Progenitor cell of endocrine pancreas (in vitro differentiated cells): Measurements from ENCODE around the gene POM121L12. TPM values are rescaled to one million over a fixed set of nuclear protein-coding genes. Genes with fewer than 3 reads are reported as not detected.

Experiments used
- DNase-seq: peaks from one replicate; pipeline ENCODE4 v3.0.0; 2021; ENCODE audit warnings: low spot score; ENCODE audit not compliant: unreplicated experiment
- H3K27ac Mint-ChIP-seq: 2 replicates; pipeline ENCODE4 v1.8.0; 2021; ENCODE audit warnings: mild to moderate bottlenecking, moderate library complexity, mixed read lengths
- H3K27me3 Mint-ChIP-seq: 2 replicates; pipeline ENCODE4 v1.8.0; 2021; ENCODE audit warnings: mixed read lengths
- H3K36me3 Mint-ChIP-seq: 2 replicates; pipeline ENCODE4 v1.8.0; 2022; ENCODE audit warnings: mixed read lengths; ENCODE audit not compliant: insufficient read depth
- H3K4me1 Mint-ChIP-seq: 2 replicates; pipeline ENCODE4 v1.8.0; 2021; ENCODE audit warnings: low read depth, mixed read lengths
- H3K4me3 Mint-ChIP-seq: 2 replicates; pipeline ENCODE4 v1.8.0; 2021; ENCODE audit warnings: low read depth, mild to moderate bottlenecking, moderate library complexity, mixed read lengths
- H3K9me3 Mint-ChIP-seq: 2 replicates; pipeline ENCODE4 v1.8.0; 2021; ENCODE audit warnings: low read depth, mixed read lengths
- total RNA-seq: library from RNA; stranded (reverse); gene quantifications from 2 replicates; pipeline ENCODE4 v1.2.1, GENCODE V29; 2021
- TF ChIP-seq, protein P1 (sequence below): fragments of 200-600 bp; sonication (generic); IDR thresholded peaks from one replicate; pipeline ENCODE4 v1.5.0; 2021; ENCODE audit warnings: antibody characterized with exemption, mild to moderate bottlenecking; ENCODE audit not compliant: unreplicated experiment

The POM121L12 gene
- total RNA-seq, 1 donor from 2014 or later, result not detected

DNA sequence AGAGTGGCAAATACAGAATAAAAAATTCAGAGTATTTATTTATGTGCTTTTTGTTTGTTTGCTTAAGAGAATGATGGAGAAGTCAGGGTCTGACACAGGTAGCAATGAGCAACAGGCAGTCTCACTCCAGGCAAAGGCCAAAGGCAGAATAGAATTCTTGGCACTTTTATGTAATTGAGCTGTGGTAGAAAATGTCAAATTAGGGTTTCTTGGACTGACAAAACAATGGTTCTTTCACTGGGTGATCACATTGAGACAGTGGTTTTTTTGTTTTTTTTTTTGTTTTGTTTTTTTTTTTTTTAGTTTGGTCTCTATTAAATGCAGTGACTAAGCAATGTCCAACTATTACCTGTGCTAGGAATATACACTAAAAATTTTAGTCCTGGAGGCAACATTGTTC, 27.4 kb downstream of the POM121L12 start:
- H3K27me3 Mint-ChIP-seq, result no peaks in the 10 kb centered on the region
- H3K4me1 Mint-ChIP-seq, result peaks cover 10% of the 10 kb centered on the region

DNA sequence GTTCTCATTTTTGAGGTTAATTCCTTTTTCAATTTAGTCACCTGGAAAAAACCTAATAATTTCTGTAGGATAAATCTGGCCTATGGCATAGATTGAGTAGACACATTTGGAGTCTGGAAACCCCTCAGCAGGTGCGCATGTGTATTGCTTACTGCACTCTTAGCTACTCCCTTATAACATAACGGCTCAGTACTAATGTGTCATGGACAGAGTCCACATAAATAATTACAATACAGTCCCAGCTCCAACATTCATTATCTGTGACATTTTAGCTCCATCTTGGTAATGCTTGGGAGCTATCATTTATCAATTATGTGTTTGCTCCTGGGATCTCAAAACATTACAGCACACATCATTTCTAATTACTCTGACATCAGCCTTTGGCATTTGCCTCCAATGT, 33.2 kb downstream of the POM121L12 start:
- TF ChIP-seq, protein P1, sequence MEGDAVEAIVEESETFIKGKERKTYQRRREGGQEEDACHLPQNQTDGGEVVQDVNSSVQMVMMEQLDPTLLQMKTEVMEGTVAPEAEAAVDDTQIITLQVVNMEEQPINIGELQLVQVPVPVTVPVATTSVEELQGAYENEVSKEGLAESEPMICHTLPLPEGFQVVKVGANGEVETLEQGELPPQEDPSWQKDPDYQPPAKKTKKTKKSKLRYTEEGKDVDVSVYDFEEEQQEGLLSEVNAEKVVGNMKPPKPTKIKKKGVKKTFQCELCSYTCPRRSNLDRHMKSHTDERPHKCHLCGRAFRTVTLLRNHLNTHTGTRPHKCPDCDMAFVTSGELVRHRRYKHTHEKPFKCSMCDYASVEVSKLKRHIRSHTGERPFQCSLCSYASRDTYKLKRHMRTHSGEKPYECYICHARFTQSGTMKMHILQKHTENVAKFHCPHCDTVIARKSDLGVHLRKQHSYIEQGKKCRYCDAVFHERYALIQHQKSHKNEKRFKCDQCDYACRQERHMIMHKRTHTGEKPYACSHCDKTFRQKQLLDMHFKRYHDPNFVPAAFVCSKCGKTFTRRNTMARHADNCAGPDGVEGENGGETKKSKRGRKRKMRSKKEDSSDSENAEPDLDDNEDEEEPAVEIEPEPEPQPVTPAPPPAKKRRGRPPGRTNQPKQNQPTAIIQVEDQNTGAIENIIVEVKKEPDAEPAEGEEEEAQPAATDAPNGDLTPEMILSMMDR, result no peak
- H3K36me3 Mint-ChIP-seq, result no peaks in the 10 kb centered on the region
- DNase-seq, result no peak
- peaks cover 2% of the 10 kb centered on the region for H3K4me1 Mint-ChIP-seq
- H3K4me3 Mint-ChIP-seq, result no peak overlapping the region
- no peaks in the 10 kb centered on the region for H3K27me3 Mint-ChIP-seq
- no peak overlapping the region for H3K27ac Mint-ChIP-seq
- H3K9me3 Mint-ChIP-seq, result peaks cover 6% of the 10 kb centered on the region

More for the DNA sequence above, 27.4 kb downstream of the POM121L12 start:
- Mint-ChIP-seq H3K27ac (no peak overlapping the region), H3K36me3 (no peaks in the 10 kb centered on the region), H3K9me3 (peaks cover 13% of the 10 kb centered on the region), H3K4me3 (no peak overlapping the region)
- TF ChIP-seq, protein P1, result no peak
- DNase-seq, result no peak

DNA sequence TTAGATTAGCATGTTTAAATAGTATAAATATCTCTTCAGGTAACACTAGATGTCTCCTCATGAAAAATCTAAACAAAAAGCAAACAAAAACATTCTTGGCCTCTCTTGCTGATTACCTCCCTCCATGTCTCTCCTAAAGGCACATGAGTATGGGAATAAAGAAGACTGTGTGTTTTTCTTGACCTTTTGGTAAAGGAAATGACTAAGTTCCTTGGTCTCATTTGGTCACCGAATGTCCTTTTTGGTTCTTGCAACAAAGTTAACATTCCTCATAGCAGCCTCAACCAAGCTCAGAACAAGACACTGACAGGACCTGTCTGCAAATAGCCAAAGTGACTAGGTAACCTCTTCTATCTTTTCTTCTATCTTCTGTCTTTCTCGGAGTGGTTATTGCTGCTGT, 35.5 kb downstream of the POM121L12 start:
- H3K9me3 Mint-ChIP-seq, result peaks cover 4% of the 10 kb centered on the region
- H3K27ac Mint-ChIP-seq, result no peak overlapping the region
- H3K36me3 Mint-ChIP-seq, result no peaks in the 10 kb centered on the region
- H3K4me3 Mint-ChIP-seq, result no peak overlapping the region
- H3K4me1 Mint-ChIP-seq, result peaks cover 3% of the 10 kb centered on the region
- H3K27me3 Mint-ChIP-seq, result no peaks in the 10 kb centered on the region
- TF ChIP-seq, protein P1, result no peak
- DNase-seq, result no peak
